GM12872 (cell line): ENCODE results near the gene KLHDC3.

ENCODE experiments used
- TF ChIP-seq, protein P1 (sequence below): IDR thresholded peaks from 3 replicates; pipeline ENCODE4 v1.5.1; 2011; ENCODE audit warnings: low read depth, mild to moderate bottlenecking, low read length, moderate library complexity; ENCODE audit not compliant: insufficient read depth

The KLHDC3 gene

GRCh38 chr6:42981836-42982235 lies 32.2 kb upstream of the KLHDC3 start:
- TF ChIP-seq, protein P1, sequence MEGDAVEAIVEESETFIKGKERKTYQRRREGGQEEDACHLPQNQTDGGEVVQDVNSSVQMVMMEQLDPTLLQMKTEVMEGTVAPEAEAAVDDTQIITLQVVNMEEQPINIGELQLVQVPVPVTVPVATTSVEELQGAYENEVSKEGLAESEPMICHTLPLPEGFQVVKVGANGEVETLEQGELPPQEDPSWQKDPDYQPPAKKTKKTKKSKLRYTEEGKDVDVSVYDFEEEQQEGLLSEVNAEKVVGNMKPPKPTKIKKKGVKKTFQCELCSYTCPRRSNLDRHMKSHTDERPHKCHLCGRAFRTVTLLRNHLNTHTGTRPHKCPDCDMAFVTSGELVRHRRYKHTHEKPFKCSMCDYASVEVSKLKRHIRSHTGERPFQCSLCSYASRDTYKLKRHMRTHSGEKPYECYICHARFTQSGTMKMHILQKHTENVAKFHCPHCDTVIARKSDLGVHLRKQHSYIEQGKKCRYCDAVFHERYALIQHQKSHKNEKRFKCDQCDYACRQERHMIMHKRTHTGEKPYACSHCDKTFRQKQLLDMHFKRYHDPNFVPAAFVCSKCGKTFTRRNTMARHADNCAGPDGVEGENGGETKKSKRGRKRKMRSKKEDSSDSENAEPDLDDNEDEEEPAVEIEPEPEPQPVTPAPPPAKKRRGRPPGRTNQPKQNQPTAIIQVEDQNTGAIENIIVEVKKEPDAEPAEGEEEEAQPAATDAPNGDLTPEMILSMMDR = no peak

DNA sequence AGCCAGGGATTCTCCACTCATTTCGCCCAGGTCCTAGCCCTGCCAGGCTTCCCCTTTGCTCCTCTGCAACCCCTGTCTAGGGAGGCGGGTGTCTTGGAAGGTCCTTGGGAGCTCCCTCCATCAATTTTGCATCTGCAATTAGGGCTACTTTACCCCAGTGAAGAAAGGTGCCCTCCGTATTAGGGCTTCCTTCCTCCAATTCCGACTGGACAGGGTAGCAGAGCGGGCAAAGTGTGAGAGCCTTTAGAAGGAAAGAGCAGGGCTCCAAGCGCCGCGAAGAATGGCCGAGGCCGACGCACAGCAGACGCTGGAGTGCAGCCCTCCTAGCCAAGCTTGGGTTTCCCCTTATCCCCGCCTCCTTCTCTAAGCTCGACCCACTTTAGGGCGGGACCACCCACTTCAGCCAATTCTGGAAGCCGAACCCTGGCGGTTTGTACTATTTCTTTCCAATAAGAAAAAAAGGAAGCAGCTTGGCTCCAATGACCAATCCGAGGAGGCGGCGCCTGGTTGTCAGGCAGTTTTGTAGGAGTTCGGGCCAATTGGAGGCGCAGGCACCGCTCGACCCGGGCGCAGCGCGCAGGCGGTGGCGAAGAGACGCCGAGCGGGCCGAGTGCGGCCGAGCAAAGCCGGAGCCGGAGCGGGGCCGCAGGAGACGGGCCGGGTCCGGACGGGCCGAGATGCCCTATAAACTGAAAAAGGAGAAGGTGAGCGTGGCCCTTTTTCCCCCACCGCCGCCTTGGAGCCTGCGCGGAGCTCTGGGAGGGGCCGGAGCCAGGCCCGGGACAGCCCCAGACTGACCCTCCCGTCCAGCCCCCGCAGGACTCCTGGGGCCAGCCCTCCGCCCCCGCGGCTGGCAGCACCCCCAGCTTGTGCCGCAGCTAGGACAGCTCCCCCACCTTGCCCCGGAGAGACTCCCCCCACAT lies 29.8 kb upstream of the KLHDC3 start, which contains the start of gene PPP2R5D:
PPP2R5D (plus strand) TSS at position 570 of the 923 bp plus-strand sequence; CDS start at position 678, 108 bp downstream.
- TF ChIP-seq, protein P1 = no peak

DNA sequence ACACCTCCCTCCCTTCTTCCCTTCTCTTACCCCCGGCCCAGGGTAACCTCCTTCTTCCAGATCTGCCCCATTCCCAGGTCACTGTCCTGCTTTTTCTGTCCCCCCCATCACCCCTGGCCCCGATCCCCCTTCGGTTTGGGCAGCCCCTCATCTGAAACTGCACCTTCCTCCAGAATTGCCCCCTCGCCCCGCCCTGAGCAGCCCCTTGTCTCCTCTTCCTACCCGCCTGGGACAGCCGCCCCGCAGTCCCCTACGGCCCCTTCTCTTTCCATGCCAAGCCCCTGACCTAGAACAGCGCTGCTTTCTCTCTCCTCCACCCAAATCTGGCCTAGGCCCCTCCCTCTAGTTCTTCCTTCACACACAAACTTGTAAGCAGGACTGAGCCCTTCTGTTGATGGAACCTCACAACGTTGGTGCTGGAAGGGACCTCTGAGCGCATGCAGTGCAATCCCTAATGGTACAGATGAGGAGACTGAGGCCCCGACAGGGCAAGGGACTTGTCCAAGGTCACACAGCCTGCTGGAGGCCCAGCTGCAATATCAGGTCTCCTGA lies 29.0 kb upstream of the KLHDC3 start:
- TF ChIP-seq, protein P1 = no peak

GRCh38 chr6:42987533-42988451 lies 26.3 kb upstream of the KLHDC3 start:
- TF ChIP-seq, protein P1 = no peak

- TF ChIP-seq, protein P1 = no peak
Observed at GRCh38 chr6:42988486-42989020, 25.5 kb upstream of the KLHDC3 start.

- TF ChIP-seq, protein P1 = no peak
Observed at GRCh38 chr6:42989923-42990322, 24.1 kb upstream of the KLHDC3 start.
